Inflammatory macrophage treated with lipopolysaccharide for 1 hour (primary cell): ENCODE data around the gene PDE4D.
"Not testable (repeated sequence)": the region's sequence is repeated elsewhere in the genome, so short reads cannot be mapped to it uniquely, and the experiment has no call there.

ENCODE experiments used
- DNase-seq, 2 donors: peaks; one replicate each; pipeline ENCODE4 v3.0.0-alpha.2; 2020 to 2022

The PDE4D gene

DNA sequence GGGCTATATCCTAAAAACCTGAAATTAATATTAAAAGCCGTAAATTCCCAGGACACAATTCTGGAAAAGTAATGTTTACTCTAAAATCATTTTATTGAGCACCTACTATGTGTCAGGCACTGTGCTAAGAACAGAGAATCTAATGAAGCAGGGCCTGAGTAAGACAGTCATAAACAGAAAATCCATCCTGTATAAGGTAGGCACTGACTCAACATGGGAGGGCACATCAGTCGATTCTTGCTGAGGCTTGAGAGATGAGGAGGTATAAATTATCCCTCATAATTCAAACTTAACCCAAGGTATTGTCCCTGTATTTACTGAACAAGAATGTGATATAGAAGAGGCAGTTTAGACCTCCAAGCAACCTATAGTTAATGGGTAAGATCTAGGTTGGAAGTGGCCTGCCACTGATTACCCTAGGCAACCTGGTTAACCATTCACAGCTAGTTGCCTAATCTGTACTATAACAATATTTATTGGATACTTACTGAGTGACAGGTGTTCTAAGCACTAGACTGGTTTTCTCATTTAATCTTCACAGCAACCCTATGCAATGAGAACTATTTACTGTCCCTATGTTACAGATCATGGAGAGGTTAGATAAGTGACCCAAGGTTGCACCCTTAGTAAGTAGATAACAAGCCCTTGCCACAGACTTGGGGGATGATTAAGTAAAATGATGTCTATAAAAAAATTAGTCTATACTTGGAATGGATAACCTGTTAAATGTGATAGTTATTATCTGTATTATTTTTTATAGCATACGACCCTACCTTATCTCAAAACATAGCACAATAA is 317.7 kb downstream of the PDE4D start:
- DNase-seq = no peak

DNA sequence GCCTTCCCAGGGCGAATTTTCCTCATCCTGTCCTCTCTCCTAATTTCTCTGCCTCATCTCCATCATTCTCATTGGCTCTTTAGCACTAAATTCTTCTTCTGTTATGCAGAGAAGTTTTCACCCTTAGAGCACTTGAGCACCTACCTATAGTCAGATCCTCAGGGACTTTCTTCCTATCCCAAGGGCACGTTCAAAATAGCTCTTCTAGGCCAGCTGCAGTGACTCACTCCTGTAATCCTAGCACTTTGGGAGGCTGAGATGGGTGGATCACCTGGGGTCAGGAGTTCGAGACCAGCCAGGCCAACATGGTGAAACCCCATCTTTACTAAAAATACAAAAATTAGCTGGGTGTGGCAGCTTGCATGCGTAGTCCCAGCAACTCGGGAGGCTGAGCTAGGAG is 320.0 kb downstream of the PDE4D start:
- not testable (repeated sequence) for DNase-seq

DNA sequence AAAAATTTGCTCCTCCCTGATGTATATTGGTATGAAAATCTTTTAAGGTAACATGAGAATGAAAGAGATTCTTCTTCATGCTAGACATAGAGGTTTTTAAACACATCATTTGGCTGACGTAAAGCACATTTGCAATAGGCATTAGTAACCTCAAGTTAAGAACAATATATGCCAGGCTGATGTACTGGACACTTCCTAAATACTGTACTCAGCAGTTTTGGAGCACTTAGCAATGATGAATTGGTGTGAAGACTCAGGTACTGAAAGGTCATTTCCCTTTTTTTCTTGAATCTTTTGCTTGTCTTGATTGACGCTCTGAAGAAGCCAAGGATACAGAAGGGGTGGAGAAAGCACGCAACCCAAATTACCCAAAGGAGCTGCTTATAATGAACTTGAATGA is 322.5 kb downstream of the PDE4D start:
- no peak for DNase-seq

DNA sequence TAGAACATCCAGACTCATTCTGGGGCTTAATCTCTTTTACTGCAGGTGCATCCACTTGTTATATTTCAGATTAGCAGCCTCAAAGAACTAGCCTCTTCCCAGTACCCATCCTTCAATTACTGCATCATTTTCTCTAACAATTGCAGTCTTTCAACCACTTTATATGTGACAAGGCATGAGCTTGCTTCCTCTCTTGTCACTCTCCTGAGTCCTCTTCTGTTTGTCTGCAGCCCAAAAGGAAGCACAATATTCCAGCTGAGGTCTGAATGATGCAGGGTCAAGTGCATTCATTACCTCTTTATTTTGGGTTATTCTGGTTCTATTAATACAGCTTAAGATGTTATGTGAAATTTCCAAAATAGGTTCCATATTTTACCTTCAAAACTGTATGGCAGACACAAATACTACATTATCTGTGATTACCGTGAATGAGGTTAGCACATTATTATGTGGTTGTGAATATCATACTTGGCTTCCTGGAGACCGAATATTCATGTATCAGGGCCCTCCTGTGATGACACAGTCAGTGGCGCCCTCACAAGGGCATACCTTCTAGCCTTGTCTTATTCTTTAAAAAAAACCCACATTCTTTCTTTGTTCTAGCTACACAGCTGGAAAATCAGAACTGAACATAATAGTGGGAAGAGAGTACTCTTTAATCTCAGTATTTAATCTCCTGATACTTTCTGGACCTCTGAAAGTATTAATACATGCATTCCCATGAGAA is 323.8 kb downstream of the PDE4D start:
- DNase-seq = no peak

DNA sequence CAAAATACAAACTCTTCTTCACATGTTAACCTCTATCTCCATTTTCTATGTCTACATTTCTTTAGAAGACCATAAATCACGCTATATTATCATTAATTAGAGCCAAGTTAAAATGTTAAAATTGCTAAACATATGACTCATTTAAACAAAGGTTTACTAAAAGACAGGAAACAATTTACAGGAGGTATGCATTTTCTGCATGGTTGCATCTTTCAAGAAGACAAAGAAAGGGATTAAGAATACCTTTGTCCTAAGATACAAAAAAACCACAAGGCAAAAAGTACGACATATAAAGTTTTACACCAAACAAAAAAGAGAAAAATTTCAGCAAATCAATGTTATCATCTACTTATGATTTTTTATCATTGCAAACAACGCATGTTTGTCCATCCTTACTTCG is 324.4 kb downstream of the PDE4D start:
- no peak for DNase-seq

DNA sequence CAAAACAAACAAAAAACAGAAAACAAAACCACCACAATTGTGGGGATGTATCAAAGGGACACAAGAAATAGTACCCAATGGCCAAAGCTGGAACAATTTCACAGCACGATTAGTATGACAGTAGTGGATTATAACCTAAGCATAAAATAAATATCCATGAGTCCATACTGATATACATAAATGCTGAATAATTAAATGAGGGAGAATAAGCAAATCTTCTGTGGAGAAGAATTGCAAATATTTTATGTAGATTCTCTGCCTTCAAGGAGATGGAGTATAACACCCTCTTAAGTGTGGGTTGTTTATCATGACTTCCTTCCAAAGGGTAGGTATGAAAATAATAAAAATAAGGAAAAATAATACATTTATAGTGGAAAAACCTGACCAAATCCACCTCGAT is 325.4 kb downstream of the PDE4D start:
- DNase-seq = no peak

DNA sequence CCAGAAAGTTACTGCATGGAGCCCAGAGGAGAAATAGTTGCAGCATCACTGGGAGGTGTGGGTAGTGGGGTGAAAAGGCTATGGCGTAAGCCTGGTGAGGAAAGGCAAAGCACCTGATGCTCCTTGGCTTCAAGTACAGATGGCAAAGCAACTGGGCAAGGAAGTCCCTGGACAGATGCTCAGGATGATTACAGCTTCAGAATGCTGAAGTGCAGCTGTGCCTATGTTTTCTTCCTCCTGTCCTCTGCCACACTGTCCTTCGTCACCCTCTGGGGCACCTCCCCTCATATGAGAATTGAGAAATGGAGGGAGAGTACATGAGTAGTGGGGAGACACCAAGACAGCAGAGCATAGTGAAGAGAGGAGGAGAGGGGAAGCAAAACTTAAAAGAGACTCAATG is 328.0 kb downstream of the PDE4D start:
- DNase-seq = no peak

DNA sequence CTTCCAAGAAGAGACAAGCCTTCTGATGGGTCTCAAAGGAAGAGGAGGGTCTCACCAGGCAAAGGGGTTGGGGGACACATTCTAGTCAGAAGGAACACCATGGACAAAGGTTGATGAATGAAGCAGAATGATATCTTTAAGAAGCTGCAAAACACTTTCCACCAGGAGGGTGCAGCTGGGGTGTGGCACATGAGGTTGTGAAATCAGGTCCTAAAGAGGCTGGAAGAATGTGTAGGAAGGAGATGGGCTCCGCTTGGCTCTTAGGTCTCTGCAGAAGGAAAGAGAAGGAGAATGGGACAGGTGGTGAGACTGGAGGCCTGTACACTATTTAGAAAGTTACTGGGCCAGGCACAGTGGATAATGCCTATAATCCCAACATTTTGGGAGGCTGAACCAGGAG is 328.6 kb downstream of the PDE4D start:
- DNase-seq = no peak

DNA sequence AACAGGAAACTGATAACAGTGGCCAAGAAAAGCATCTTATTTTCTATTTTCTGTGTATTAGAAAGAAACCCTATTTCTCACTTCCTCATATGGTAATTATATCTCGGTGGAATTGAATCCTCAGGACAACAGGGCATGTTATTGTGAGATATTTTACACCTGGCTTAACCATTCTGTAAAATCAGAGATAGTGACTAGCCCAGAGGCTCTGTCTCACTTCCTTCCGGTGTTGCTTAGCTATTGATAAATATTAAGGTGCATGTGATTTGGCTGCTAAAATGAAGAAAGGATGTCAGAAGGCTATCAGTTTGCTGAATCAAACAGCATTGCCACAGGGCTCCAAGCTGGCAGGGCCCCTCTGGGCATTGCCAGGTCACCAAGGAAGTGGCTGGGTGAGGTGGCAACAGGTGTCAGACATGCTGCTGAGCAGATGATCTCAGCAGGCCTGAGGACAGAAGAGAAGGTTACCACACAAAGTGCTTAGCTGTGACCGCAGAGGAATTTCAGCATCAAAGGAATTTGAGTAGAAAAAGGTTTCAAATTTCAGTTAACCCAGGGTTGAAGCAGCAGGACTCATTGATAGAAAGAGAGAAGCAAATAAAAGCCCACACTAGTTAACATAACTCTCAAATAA is 330.7 kb downstream of the PDE4D start:
- no peak for DNase-seq

DNA sequence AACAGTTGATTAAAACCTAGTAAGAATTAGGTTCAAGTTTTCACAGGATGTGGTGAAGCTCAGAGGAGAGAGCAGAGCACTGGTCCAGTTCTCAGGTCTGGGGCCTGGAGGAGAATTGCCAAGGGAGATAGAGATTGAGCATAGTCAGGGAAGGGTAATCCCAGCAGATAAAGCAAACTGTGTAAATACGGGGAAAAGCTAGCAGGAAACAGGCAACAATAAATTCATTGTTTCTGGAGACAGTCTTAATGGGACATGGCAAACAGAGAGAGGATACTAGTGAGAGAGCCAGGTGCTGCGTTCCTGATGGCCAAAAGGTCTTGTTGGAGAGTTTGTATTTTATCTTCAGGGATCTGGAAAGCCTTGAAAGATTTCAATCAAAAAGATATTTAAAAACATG is 333.0 kb downstream of the PDE4D start:
- DNase-seq = no peak

DNA sequence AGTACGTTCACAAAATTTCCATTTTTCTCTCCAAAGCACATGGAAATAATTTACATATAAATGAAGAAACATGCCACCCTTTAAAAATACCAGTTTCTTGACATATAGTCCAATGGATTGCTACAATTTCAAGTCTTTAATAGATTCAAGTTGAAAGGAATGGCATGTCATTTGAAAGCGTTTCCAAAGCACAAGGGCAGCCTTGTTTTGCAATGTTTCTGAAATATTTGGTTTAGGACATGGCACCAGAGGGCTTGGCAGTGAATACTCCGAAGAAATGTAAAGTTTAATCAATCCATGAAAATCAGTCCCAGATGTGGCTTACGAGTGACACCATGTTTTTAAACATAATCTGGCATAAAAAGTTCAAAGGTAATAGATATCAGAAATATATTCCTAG is 333.7 kb downstream of the PDE4D start:
- no peak for DNase-seq

DNA sequence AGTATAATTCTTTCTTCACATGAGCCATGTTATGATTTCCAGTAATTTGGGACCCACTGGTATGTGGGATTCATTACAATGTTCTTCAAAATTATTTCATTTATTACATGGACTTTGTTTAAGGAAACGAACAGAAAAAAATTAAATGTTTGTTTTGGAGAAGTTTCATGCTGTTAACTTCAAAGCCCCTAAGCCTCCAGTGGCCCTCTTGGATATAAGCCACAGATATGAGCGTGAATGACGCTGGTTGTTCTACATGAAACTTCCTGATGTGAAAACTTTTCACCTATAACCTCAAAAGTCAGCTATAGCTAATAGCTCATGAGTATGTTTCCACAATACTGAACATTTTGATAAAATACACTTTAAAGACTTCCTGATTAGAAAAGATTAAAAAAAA is 334.2 kb downstream of the PDE4D start:
- DNase-seq = no peak

DNA sequence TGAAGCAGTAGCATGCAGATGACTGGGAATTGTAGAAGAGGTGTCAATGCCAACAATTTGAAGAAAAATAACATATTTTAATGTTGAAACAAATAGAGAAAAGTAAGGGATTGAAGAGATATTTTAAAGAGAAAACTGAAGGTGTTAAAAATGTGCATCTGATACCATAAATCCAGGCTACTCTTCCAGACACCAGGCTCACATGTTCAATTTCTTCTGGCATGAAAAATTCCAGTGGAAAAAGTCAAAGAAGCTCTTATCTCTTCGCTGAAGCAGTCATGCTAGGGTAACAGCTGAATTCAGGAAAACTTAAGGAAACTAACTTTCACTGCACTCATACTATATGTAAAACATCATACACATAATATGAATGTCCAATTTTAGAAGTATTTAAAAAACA is 335.0 kb downstream of the PDE4D start:
- DNase-seq = no peak

DNA sequence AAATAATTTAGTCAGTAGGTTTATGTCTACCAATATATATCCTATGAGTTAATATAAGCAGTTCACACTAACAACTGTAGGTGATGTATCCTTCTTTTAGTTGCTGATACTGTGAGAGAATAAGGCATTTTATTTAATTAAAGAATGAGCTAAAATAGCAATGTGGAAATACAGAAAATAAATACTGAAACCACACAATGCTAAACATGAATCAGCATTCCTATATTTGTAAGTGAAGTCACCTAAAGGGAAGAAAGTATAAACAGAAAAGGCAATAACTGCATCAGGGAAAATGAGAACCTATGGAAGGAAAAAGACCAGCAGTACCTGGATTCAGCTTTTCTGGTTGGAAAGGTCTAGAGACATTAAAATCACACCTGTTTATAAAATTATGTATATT is 336.0 kb downstream of the PDE4D start:
- DNase-seq = no peak

DNA sequence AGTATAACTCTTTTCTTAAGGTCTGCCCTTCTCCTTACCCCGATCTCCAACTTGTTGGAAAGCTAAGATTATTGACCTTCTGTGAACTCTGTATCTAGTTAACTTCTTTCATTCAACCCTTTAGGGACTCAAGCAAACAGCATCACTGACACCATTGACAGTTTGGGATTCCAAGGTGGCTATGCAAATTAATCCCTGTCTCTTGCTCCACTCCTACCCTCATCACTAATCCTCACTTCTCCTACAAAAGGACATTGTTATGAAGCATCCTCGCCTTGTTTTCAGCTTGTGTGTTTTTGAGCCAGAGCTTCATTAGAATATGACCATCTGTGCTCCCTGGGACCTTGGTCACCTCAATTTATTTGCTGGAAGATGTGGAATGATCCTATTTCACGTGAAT is 337.9 kb downstream of the PDE4D start:
- DNase-seq = no peak

DNA sequence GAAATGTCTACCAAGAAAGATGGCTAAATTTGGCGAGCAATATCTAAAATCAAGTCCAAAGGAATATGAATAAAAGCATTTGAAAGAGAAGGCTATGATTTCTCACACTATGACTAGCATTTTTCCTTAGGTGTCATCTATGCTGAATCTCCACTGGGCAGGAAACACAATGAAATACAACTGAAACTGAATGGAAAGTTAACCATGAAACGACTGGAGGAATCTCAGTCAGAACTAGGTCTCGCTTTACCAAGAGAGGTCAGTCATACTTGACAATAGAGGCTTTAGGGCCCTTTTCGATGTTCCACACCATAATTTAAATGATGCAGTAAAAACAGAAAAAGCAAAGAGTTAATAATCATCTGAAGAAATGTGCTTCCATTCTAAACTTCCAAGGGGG is 339.0 kb downstream of the PDE4D start:
- no peak for DNase-seq

DNA sequence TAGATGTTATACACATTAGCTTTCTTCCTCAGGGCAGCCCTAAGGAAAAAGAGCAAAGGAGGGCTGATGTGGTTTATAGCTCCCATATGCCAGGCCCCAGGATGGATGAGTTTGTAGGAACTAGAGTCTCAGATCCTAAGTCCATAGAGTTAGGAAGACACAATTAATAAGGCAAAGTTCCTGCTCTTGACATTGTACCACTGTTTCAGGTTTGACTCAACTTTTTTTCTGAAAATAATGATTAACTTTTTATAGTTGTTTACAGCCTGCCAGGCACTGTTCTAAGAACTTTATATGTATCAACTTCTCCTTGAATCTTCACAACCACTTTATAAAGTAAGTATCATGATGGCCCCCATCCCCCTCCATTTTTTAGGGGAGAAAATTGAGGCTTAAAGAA is 339.5 kb downstream of the PDE4D start:
- DNase-seq = no peak

DNA sequence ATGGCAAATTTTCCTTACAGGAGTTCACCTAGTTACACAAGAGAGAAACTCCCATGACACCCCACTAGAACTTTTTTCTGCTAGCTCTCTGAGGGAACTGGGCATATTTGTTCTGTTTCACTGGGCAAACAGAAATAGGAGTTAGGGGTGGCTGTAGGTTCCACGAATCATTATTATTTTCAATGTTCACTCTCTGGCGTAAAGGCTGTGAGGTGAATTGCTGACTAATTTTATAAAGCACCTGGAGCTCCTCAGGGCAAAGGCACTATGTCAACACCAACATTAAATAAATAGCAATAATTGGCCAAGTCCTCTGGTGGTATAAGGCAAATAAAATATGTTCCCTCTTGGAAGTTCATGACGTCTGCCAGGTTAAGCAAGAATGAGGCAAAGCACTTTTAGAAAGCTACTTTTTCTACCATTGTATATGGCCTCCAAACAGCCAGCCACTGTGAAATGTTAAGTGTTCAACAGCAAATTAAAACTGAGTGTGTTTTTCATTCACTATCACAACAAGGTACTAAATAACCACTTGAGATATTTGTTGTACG is 344.6 kb downstream of the PDE4D start:
- no peak for DNase-seq

DNA sequence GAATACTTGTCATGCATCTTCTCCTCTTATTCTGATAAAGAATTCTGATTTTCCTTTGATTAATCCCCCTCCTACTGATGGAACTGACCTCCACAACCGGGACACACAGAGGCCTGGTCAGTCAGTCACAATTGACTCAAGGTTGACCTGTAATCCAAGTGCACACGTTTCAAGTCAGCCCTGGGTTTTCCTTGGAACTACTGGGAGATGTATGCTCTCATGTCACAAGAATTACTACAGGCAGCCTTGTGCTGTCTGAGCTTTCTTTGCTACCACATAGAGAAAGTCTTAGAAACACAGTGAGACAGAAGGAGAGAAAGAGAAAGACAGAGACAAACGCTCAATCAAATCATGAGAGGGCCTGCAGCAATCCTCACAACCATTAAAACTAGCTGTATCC is 345.8 kb downstream of the PDE4D start:
- DNase-seq = no peak

DNA sequence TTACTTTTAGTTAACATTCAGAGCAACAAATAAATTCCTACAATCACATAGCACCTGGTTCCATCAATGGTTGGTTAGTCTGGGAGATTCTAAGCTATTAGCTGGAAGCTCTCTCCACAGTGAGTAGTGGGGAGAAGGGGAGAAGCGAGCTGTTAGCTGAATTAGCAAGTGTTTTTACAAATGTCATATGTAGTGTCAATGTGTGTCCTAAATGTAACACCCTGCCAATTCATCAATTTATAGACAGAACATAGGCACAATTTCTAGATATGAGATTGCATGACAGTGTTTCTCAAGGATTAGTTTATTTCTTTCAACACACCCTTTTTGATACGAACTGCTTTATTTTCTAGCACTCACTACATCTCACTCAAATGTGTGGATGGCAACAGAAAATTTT is 349.0 kb downstream of the PDE4D start:
- DNase-seq = no peak

DNA sequence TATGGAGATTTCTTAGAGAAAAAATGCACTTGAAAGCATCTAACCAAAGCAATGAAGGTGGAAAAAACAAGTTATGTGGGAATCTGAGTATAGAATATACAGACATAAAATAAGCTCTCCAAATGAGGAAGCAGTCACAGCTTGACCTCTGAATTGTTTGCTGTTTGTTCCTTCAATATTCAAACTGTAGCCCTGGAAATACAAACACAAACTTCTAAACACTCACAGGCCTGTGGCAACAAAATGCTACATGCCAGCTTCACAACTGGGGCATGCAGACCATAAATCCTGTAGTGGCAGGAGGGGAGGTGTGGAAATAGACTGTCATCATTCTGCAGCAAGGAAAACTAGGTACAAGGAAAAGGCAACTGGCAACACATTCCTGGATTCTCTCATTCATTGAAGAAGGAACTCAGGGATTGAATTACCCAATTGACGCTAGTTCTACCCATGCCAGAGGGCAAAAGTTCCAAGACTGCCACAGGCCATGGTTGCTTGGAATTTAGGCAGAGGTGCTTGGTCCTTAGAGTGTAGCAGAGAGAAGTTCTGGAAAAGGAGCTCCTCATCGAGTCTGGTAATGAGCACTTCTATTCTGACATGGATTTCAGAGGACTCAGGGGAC is 349.6 kb downstream of the PDE4D start:
- no peak for DNase-seq

DNA sequence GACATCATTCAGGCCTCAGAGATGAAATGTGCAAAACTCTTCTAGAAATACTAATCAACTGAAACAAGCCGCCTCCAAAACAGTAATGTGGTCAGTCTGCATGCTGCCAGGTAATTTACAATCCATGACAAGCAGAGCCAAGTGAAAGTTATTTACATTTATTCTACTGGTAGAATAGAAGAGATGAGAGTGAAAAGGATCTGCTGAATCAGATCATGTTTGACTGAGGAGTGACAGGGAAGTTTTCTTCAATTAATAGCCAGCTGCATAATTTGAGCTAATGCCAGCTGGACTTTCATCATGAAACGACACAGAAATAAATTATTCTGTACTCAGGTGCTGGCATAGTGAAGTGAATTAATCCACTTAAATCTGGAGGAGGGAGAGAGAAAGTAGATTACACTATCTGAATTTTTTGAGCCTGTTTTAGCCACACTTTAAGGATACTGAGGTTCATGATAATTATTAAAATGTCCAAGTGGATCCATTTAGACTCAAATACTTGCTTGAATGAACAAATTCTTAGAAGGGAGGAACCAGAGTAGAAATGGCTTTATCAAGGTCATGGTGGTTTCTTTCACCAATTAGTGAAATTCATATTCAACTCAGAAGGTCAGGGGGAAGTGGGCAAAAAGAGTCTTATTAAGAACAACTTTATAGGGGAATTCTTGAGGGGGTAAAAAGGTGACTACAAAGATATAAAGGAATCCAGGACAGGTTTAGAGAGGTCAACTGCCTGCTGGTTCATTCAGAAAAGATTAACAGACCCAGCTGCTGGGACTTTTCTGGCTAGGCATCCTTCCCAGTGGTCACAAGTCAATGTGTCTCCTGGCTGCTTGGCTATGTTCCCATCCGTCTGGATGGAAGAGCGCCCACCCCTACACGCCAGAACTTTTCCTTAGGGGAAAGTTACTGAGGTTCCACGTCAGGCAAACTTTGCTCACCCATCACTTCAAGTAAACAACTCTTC is 350.4 kb downstream of the PDE4D start:
- DNase-seq = no peak
